GM23338 (cell line): Measurements from ENCODE around the gene FUT8. TPM values are rescaled to one million over a fixed set of nuclear protein-coding genes. Genes with fewer than 3 reads are reported as not detected.

ENCODE experiments used
- ATAC-seq: fragments of 200-7000 bp; cut with Tn5 transposase; 3 replicates; pipeline ENCODE4 v1.9.1; 2020
- DNase-seq: peaks from one replicate; pipeline ENCODE4 v3.0.0-alpha.2; 2015; ENCODE audit warnings: low spot score
- H2AFZ ChIP-seq: fragments of 200-600 bp; sonication (generic); 2 replicates; pipeline ENCODE4 v1.8.0; 2016; ENCODE audit warnings: antibody characterized with exemption, mild to moderate bottlenecking, moderate library complexity
- H3F3A ChIP-seq: fragments of 200-600 bp; sonication (generic); replicated peaks from 2 replicates; pipeline ENCODE4 v1.8.0; 2017; ENCODE audit warnings: antibody characterized with exemption, mixed run types, low read depth
- H3K27ac ChIP-seq: fragments of 200-600 bp; sonication (generic); 2 replicates; pipeline ENCODE4 v1.6.1; 2016; ENCODE audit warnings: low read depth
- H3K27me3 ChIP-seq: fragments of 200-600 bp; sonication (generic); 2 replicates; pipeline ENCODE4 v1.8.0; 2016; ENCODE audit warnings: mild to moderate bottlenecking, mixed run types, moderate library complexity; ENCODE audit not compliant: insufficient read depth
- H3K36me3 ChIP-seq: fragments of 200-600 bp; sonication (generic); 2 replicates; pipeline ENCODE4 v1.8.0; 2016; ENCODE audit warnings: mild to moderate bottlenecking; ENCODE audit not compliant: insufficient read depth
- H3K4me1 ChIP-seq: fragments of 200-600 bp; sonication (generic); 2 replicates; pipeline ENCODE4 v1.8.0; 2016; ENCODE audit warnings: mild to moderate bottlenecking, moderate library complexity; ENCODE audit not compliant: insufficient read depth
- H3K4me2 ChIP-seq: fragments of 200-600 bp; sonication (generic); 2 replicates; pipeline ENCODE4 v1.7.1; 2017; ENCODE audit warnings: mixed run types
- H3K4me3 ChIP-seq: fragments of 200-600 bp; sonication (generic); 2 replicates; pipeline ENCODE4 v1.6.1; 2016; ENCODE audit warnings: mixed run types
- H3K79me2 ChIP-seq: fragments of 200-600 bp; sonication (generic); replicated peaks from 2 replicates; pipeline ENCODE4 v1.8.0; 2017; ENCODE audit warnings: mild to moderate bottlenecking; ENCODE audit not compliant: insufficient read depth
- H3K9me2 ChIP-seq: fragments of 200-600 bp; sonication (generic); 2 replicates; pipeline ENCODE4 v1.8.0; 2017; ENCODE audit not compliant: insufficient read depth
- H4K20me1 ChIP-seq: fragments of 200-600 bp; sonication (generic); replicated peaks from 2 replicates; pipeline ENCODE4 v1.8.0; 2017; ENCODE audit warnings: mild to moderate bottlenecking; ENCODE audit not compliant: insufficient read depth
- H3K27ac Mint-ChIP-seq: 2 replicates; pipeline ENCODE4 v1.8.0; 2020; ENCODE audit warnings: inconsistent platforms, mild to moderate bottlenecking, moderate library complexity, mixed read lengths
- H3K27me3 Mint-ChIP-seq: 3 replicates; pipeline ENCODE4 v1.8.0; 2022; ENCODE audit warnings: low read depth, mild to moderate bottlenecking, moderate library complexity, mixed read lengths, inconsistent platforms; ENCODE audit not compliant: insufficient read depth, poor library complexity
- H3K36me3 Mint-ChIP-seq: 3 replicates; pipeline ENCODE4 v1.8.0; 2021; ENCODE audit warnings: low read depth, mild to moderate bottlenecking, inconsistent platforms, moderate library complexity, mixed read lengths
- H3K4me1 Mint-ChIP-seq: 3 replicates; pipeline ENCODE4 v1.8.0; 2020; ENCODE audit warnings: mild to moderate bottlenecking, inconsistent platforms, mixed read lengths
- H3K4me3 Mint-ChIP-seq: 3 replicates; pipeline ENCODE4 v1.8.0; 2021; ENCODE audit warnings: moderate library complexity, mild to moderate bottlenecking, inconsistent platforms, mixed read lengths
- H3K9me3 Mint-ChIP-seq: 3 replicates; pipeline ENCODE4 v1.8.0; 2020; ENCODE audit warnings: moderate library complexity, mild to moderate bottlenecking, inconsistent platforms, mixed read lengths
- CREB1 ChIP-seq: fragments of 250-450 bp; sonication (Bioruptor Pico); IDR thresholded peaks from 2 replicates; pipeline ENCODE4 v1.5.0; 2020; ENCODE audit warnings: low read depth, mild to moderate bottlenecking, moderate library complexity
- EZH2 ChIP-seq: fragments of 200-600 bp; sonication (generic); IDR thresholded peaks from one replicate; pipeline ENCODE4 v1.8.0; 2017; ENCODE audit warnings: antibody characterized with exemption, mild to moderate bottlenecking, low read depth; ENCODE audit not compliant: unreplicated experiment
- EZH2phosphoT487 ChIP-seq: fragments of 200-600 bp; sonication (generic); IDR thresholded peaks from one replicate; pipeline ENCODE4 v1.8.1; 2018; ENCODE audit warnings: antibody characterized with exemption; ENCODE audit not compliant: unreplicated experiment
- JUNB ChIP-seq: IDR thresholded peaks from one replicate; pipeline ENCODE4 v1.6.1; 2016; ENCODE audit warnings: antibody characterized with exemption; ENCODE audit not compliant: unreplicated experiment
- STAT1 ChIP-seq: IDR thresholded peaks from one replicate; pipeline ENCODE4 v1.6.1; 2016; ENCODE audit warnings: antibody characterized with exemption; ENCODE audit not compliant: unreplicated experiment
- ZNF331 ChIP-seq: fragments of 250-450 bp; sonication (Bioruptor Pico); IDR thresholded peaks from 2 replicates; pipeline ENCODE4 v1.5.0; 2020; ENCODE audit warnings: low read depth, mild to moderate bottlenecking, moderate library complexity
- polyA plus RNA-seq: library from polyadenylated mRNA; unstranded; fragments of >200 nt; fragmentation: Nextera tagmentation; extraction: Ambion mirVana; gene quantifications from 2 replicates; pipeline ENCODE4 v1.2.1, GENCODE V29; 2016
- total RNA-seq: library from RNA; depleted of rRNA; stranded (reverse); fragments of >200 nt; shearing (Covaris generic); gene quantifications from 2 replicates; pipeline ENCODE4 v1.2.3, GENCODE V29; 2014
- TF ChIP-seq, protein P1 (sequence below): IDR thresholded peaks from 2 replicates; pipeline ENCODE4 v1.6.1; 2016; ENCODE audit warnings: antibody characterized with exemption
- TF ChIP-seq, protein P2 (sequence below), 2 experiments: fragments of 200-600 bp in 1 of 2; sonication (generic) in 1 of 2; conservative IDR thresholded peaks; 2 replicates each; pipeline versions ENCODE4 v1.5.1 to v1.6.1; 2016 to 2017; ENCODE audit warnings: antibody characterized with exemption in 2 of 2, low read depth in 2 of 2, mild to moderate bottlenecking in 2 of 2, moderate library complexity in 1 of 2

Gene FUT8
- total and polyA plus RNA-seq, 2 experiments from 2014 or later = 8.2 to 23.2 TPM

DNA sequence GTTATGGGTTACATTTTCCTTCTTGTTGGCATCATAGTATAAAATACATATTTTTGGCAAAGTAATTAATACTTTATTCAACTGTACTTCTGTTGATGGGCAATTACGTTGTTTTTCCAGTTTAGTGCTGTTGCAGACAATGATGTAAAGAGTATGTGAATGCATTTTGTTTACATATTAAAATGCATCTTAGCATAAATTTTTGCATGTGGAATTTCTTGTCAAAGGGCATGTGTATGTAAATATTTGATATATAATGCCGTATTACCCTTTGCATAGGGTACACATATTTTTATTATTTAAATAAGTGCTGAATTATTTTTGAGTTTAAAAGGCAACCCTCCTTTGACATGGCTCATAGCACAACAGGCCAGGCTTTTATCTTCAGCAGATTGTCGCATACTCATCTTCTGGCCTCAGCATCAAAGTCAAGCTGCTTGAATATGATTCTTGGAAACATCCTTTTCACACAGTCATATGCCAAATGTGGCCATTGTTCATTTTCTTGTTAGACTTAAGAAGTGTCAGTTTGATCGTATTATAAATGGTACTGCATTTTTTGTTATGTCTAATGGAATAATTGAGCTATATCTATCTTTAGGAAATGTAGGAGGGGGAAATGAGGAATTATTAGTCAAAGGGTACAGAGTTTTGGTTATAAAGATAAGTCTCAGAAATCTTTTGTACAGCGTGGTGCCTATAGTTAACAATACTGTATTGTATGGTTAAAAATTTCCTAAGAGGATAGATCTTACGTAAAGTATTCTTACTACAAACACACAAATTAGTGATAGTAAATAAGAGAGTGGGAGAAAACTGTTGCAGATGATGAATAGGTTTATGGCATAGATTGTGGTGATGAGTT lies 138.5 kb downstream of the FUT8 start:
- no peak overlapping the region for H2AFZ ChIP-seq
- H3K4me3 Mint-ChIP-seq = no peak overlapping the region
- TF ChIP-seq EZH2 (no peak), ZNF331 (CRISPR knock-in tag) (no peak), CREB1 (CRISPR knock-in tag) (no peak), EZH2phosphoT487 (no peak)
- TF ChIP-seq, protein P1, sequence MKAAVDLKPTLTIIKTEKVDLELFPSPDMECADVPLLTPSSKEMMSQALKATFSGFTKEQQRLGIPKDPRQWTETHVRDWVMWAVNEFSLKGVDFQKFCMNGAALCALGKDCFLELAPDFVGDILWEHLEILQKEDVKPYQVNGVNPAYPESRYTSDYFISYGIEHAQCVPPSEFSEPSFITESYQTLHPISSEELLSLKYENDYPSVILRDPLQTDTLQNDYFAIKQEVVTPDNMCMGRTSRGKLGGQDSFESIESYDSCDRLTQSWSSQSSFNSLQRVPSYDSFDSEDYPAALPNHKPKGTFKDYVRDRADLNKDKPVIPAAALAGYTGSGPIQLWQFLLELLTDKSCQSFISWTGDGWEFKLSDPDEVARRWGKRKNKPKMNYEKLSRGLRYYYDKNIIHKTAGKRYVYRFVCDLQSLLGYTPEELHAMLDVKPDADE = no peak
- TF ChIP-seq, protein P2, sequence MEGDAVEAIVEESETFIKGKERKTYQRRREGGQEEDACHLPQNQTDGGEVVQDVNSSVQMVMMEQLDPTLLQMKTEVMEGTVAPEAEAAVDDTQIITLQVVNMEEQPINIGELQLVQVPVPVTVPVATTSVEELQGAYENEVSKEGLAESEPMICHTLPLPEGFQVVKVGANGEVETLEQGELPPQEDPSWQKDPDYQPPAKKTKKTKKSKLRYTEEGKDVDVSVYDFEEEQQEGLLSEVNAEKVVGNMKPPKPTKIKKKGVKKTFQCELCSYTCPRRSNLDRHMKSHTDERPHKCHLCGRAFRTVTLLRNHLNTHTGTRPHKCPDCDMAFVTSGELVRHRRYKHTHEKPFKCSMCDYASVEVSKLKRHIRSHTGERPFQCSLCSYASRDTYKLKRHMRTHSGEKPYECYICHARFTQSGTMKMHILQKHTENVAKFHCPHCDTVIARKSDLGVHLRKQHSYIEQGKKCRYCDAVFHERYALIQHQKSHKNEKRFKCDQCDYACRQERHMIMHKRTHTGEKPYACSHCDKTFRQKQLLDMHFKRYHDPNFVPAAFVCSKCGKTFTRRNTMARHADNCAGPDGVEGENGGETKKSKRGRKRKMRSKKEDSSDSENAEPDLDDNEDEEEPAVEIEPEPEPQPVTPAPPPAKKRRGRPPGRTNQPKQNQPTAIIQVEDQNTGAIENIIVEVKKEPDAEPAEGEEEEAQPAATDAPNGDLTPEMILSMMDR (conservative IDR thresholded peaks at IDR 0.05; ENCODE audit: low read depth in 2 of 2) = no peak
- no peaks in the 10 kb centered on the region for H3K9me2 ChIP-seq
- no peaks in the 10 kb centered on the region for H3K36me3 ChIP-seq
- H3K9me3 Mint-ChIP-seq = no peaks in the 10 kb centered on the region
- H3K4me3 ChIP-seq = no peak overlapping the region
- peaks cover 29% of the 10 kb centered on the region; the same call in 2 of the 3 replicates for H3K4me1 Mint-ChIP-seq
- H3K27ac Mint-ChIP-seq = no peak overlapping the region
- H3K36me3 Mint-ChIP-seq = no peaks in the 10 kb centered on the region
- ATAC-seq (no peak), DNase-seq (no peak)
- 0 out of 2 replicates have a peak, but pooled peaks cover 11% of the 10 kb centered on the region for H3K4me1 ChIP-seq
- H3F3A ChIP-seq = no peaks in the 10 kb centered on the region
- H3K27me3 ChIP-seq = no peaks in the 10 kb centered on the region
- H3K27ac ChIP-seq = no peak overlapping the region
- H3K79me2 ChIP-seq = no peaks in the 10 kb centered on the region
- H3K4me2 ChIP-seq = no peak overlapping the region
- H3K27me3 Mint-ChIP-seq = no peaks in the 10 kb centered on the region
- no peaks in the 10 kb centered on the region for H4K20me1 ChIP-seq

DNA sequence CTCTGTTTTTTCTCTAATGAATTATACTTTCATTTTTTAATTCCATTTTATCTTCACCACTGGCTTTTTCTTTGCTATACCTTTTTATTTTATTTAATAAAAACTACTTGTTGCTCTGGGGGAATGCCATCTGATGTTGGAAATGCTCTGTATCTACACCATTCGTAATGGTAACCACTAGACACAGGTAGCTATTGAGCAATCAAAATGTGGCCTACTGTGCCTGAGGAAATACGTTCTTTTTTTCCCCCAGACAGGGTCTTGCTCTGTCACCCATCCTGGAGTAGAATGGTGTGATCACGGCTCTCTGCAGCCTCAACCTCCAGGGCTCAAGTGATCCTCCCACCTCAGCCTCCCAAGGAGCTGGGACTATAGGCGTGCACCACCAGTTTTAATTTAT lies 140.2 kb downstream of the FUT8 start:
- DNase-seq = no peak
- ATAC-seq = no peak
- Mint-ChIP-seq H3K4me3 (no peak overlapping the region), H3K9me3 (no peaks in the 10 kb centered on the region), H3K27ac (no peak overlapping the region), H3K4me1 (peaks cover 20% of the 10 kb centered on the region; the same call in 2 of the 3 replicates), H3K36me3 (no peaks in the 10 kb centered on the region), H3K27me3 (no peaks in the 10 kb centered on the region)
- no peaks in the 10 kb centered on the region for H3K27me3 ChIP-seq
- no peaks in the 10 kb centered on the region for H3K36me3 ChIP-seq
- H3K9me2 ChIP-seq = no peaks in the 10 kb centered on the region
- H4K20me1 ChIP-seq = no peaks in the 10 kb centered on the region
- no peak overlapping the region for H3K4me2 ChIP-seq
- no peaks in the 10 kb centered on the region for H3F3A ChIP-seq
- 0 out of 2 replicates have a peak, but pooled peaks cover 11% of the 10 kb centered on the region for H3K4me1 ChIP-seq
- H2AFZ ChIP-seq = no peak overlapping the region
- no peak overlapping the region for H3K27ac ChIP-seq
- no peak overlapping the region for H3K4me3 ChIP-seq
- no peaks in the 10 kb centered on the region for H3K79me2 ChIP-seq
- no peak for TF ChIP-seq JUNB
- TF ChIP-seq, protein P2 (conservative IDR thresholded peaks at IDR 0.05; ENCODE audit: low read depth in 2 of 2) = no peak
- TF ChIP-seq, protein P1 = no peak
- TF ChIP-seq STAT1 = no peak
- no peak for TF ChIP-seq ZNF331 (CRISPR knock-in tag)
